NCI-H2029 (cell line): ENCODE data around the gene LYG1.

Experiments used
- DNase-seq: peaks from one replicate; lab custom pipeline; 2025; lab: John Stamatoyannopoulos, UW

The LYG1 gene

DNA sequence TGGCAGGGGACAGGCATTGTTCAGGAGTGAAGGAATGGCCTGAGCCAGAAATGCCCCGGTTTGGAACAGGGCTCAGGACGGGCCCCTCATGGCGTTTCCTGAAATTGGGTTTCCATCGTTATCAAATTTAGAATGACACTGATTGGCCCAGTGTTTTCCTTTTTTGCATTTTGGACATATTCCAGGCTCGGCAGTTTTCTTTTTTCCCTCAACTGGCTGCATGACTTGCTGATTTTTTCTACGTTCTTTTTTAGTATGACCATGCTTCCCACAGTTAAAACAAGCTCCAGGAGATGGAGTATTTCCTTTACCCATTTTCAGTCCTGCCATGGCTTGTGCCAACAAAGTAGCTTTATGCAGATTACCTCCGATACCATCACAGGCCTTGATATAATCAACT lies 25.1 kb downstream of the LYG1 start:
- DNase-seq, result no peak

DNA sequence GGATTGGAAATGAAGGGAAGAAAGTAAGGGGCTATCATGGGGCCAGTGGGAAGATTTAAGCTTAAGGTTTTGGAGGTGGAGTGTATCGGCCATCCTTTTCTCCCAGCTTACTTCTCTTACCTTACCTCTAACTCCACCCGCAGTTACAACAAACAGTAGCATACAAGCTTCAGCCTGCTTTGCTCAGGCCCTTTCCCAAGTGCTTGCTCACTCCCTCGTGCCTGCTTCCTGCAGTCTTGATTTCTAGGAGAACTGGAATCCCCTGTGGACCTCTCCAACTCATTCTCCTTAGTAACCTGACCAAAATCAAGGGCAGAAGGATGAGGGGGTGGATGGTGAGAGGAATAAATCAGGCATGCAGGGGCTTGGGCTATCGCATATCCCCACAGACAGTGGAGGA lies 39.8 kb downstream of the LYG1 start:
- no peak for DNase-seq

DNA sequence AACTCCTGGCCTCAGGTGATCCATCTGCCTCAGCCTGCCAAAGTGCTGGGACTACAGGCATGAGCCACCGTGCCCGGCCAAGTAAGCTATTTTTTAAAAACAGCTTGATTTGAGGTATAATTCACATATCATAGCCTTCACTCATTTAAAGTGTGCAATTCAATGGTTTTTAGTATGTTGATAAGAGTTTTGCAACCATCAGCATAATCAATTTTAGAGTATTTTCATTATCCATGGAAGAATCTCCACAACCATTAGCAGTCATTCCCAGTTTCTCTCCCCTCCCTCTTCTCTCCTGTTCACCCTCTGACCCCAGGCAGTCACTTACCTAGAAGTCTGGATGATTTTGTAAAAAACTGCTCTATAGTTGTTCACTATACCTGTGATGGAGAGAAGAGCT lies 40.8 kb downstream of the LYG1 start:
- DNase-seq, result no peak

DNA sequence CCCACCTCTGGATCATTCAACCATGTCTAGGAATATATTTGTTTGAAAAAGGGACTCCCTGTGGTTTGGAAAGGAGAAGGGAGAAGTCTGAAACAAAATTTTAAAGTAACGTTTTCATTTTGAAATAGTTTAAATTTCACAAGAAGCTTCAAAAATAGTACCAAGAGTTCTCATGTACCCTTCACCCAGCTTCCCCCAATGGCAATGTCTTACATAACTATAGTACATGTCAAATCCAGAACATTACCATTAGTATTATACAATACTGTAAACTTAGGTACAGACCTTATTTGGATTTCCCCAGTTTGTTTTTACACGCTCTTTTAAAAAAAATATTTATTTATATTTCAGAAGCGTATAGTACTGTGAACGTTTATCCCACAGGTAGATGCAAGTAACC lies 41.5 kb downstream of the LYG1 start:
- no peak for DNase-seq

DNA sequence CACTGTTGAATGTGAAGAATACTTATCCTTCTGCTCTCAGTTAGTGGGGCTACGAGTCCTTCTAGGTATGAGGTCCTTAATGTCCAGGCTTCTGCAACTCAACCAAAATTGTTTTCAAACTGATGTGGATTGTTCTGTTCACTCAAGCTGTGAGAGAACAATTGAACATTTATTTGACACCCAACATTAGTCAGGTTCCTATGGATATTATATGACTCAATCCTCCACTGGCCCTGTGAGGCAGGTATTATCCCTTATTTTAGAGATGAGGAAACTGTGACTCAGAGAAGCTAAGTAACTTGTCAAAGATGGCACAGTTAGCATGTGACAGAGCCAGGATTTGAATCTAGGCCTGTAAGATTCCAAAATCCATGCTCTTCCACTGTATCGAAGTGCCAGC lies 44.3 kb downstream of the LYG1 start:
- DNase-seq, result no peak

DNA sequence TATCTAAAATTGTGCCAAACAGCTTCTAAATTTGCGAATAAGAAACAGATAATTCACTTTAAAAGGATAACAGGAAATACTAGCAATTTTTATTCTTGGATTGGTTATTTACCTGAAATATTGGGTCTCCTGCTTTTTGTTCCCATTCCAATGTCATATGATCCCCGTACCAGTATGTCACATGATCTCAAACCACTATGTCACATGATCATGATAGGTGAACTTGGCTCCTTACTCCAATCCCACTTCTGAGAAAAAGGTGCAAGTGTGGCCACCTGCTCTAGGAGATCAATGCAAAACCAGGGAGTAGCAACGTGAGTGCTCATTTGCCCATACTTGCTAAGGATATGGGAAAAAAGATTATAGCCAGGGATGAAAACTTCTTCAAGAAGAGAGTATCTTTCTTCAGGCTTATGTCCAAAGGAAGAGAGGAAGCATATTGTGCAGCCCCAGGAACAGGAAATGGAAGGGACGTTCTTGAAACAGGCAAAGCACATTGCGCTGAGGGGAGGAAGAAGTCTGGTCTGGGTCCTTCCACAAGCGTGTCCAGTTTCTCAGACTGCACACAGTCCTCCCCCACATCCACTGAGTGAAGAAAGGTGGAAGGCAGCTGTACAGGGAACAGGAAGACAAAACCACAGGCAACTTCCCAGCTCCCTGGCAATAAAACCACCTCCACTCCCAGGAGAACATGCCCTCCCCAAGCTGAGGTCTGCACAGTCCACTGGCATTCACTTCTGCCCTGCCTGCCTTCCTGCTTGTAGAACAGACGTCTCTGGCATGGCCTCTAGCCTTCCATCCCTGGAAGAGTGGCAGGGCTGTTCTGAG lies 45.3 kb downstream of the LYG1 start, which contains the start of gene LYG2:
TSS of gene LYG2 (minus strand) at position 176 of the 828 bp plus-strand sequence. CDS start 1,406 bp downstream, outside the sequence.
- no peak for DNase-seq

DNA sequence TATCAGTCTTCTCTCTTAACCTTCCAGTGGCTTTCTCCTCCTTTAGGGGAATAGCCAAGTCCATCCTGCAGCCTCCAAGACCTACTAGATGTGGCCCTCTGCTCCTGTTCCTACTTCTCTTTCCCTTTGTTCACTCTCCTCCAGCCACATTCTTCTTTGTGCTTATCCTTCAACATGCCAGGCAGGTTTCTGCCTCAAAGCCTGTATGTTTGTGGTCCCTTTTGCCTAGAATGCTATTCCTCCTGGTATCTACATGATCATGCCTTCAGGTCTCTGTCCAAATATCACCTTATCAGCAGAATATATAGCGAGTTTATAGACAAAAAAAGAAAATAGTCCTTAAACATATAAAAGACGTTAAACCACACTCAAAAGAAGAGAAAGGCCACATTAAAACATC lies 51.0 kb downstream of the LYG1 start:
- no peak for DNase-seq

DNA sequence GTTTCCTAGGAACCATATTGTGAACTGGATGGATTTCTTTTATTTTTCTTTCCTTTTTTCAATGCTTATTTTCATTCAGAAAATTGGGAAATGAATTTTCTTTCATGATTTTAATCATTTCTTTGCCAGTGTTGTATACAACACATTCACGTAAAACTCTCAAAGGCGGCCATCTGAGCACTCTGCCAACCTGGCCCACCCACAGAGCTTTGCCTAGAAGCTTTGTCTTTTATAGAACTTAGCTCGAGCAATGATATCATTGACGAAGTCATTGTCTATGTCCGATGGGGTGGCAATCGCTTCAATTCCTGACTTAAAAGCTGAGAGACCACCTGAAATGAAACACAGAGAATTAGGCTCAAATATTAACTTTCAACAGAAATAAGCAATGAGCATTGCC lies 58.8 kb downstream of the LYG1 start:
- no peak for DNase-seq

DNA sequence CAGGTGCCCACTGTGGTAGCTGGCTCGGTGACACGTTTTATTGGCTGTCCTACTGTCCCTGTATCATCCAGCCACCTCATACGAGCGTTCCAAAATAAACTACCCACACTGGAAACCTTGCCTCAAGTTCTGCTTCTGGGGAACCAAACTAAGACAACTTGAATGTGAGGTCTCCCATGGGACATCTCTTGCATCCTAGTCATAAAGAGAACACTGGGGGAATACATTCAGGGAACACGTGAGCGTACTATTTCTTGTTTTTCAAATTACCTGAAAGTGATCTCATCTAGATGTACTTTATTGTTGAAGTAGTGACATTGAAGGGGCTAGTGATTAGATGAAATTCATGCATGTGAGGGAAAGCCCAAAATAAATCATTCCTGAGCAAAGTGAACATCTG lies 60.6 kb downstream of the LYG1 start:
- no peak for DNase-seq

DNA sequence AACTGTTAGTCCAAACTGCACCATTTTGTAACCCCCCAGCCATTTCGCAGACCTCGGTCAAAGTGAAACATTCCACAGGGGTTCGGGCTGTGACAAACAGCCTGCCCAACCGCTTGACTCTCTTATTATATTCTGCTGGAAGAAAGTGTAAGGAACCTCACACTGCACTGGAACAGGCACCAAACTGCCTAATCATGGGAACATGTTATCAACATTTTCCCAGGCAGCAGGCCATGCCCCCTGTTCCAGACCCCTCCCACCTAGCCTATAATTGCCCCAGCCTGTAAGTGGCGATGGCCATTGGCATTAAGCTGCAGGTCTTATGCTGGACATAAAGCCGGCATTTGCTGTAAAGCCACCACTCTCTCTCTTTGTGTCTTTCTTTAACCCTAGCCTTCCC lies 62.4 kb downstream of the LYG1 start:
- no peak for DNase-seq
